ENCODE measurements around the gene GCHFR.

GCHFR gene

GRCh38 chr15:40755812-40756208 is 8.1 kb upstream of the GCHFR start:
- DNase-seq, result peak; percentile 65

- DNase-seq, result peak; percentile 51
Observed at GRCh38 chr15:40756938-40757337, 6.9 kb upstream of the GCHFR start.

- no peak for DNase-seq
Observed at GRCh38 chr15:40759961-40760360, 3.9 kb upstream of the GCHFR start.

- DNase-seq, result peak; percentile 69
Observed at GRCh38 chr15:40762919-40763800, 708 bp upstream of the GCHFR start.

GRCh38 chr15:40764629-40765103 is 798 bp downstream of the GCHFR start:
- peak; percentile 74 for DNase-seq

- DNase-seq, result no peak
Observed at GRCh38 chr15:40766194-40766815, 2.4 kb downstream of the GCHFR start.

DNA sequence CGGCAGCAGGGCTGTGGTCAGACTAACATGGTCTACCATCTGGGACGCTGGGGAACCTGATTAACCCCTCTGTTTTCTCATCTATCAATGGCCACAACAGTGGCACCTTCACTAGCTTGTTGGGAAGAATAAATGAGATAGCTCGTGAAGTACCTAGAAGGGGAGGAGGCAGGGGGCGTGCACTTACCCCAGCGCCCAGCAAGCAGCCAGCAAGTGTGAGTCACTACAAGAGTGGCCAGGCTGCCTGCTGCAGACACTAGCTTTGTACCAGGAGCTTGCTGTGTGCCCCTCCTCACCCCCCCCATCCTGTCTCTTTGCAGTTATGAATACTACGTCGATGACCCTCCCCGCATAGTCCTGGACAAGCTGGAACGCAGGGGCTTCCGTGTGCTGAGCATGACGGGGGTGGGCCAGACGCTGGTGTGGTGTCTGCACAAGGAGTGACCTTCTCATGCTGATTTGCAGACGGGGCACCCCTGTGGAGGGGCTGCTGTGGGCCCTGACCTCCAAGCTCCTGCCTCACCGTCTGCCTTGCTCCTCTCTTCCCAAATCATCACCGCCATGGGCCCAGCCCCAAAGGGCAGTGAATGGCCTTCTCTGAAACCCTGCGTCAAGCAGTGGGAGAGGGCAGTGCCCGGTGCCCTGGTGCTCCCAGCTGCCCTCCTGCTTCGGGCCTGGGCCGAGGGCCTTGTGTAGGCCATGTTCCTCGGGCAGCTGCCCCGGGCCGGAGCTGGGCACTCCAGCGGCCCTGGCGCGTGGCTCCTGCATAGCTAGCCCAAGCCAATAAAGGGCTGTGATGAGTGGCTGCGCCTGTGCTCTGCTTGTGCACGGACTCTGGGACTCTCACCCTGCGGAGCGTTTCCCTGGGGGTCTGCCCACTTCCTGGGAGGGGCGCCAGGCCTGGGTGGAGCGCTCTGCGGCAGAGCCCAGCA is 3.3 kb downstream of the GCHFR start:
- no peak for DNase-seq

GRCh38 chr15:40767838-40768500 is 4.1 kb downstream of the GCHFR start:
- DNase-seq, result no peak

- DNase-seq, result no peak
Observed at GRCh38 chr15:40768521-40769273, 4.8 kb downstream of the GCHFR start.

GRCh38 chr15:40769274-40770146 is 5.6 kb downstream of the GCHFR start, which contains the start of gene C15orf62:
TSS of gene C15orf62 (plus strand) at chr15:40769980. CDS start at chr15:40770496, 516 bp downstream.
- no peak for DNase-seq

DNA sequence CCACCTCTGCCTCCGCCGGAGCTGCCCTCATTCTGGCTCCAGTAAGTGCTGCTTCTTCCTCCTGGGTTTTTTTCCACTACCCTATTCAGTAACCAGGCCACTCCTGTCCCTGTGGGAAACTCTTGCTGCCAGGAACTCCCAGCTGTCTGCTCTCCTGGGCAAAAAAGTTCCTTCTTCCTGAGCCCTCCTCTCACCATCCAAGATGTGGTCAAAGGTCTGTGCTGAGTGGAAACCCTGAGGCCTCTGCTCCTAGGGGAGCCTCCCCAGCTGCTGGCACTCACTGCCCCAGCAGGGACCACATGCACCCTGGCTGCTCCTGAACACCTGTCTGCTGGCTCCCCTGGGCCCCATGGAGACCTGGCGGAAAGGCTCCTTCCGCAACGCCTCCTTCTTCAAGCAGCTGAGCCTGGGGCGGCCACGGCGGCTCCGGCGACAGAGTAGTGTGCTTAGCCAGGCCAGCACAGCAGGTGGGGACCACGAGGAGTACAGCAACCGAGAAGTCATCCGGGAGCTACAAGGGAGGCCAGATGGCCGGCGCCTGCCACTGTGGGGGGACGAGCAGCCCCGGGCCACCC is 6.4 kb downstream of the GCHFR start:
- DNase-seq, result no peak

DNA sequence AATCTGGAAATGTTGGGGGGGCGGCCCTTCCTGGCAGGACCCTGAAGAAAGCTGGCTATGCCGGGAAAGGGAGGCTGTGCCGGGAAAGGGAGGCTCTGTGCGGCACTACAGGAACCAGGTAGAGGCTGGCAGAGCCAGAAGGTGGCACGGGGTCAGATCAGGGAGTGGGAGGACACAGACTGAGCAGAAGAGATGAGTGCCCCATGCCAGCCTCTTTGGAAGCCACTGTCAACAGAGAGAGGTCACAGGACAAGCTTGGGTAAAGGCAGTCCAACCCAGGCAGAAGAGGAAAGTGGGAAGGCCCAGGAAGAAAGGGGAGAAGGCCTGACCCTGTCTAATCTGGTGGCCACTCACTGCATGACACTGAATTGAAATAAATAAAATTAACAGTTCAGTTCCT is 7.4 kb downstream of the GCHFR start:
- DNase-seq, result no peak

GRCh38 chr15:40772014-40772413 is 8.1 kb downstream of the GCHFR start:
- no peak for DNase-seq

DNA sequence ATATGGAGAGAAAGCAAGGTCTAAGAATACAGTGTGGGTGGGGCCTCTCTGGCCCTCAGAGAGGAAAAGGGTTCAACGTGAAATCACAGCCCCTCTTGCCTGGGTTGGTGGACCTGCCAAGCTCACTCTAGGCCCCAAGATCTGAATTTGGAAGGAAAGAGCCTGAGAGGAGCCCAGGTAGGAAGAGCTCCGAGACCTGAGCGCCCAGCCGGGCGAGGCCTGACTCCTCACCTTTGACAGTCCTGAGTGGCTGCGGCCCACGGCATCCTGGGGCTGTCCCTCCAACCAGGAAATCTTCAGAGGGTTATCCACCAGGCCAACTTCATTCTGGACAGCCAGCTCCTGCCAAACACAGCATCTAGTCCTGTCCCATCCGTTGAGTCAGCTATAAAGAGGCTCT is 9.6 kb downstream of the GCHFR start:
- no peak for DNase-seq

DNA sequence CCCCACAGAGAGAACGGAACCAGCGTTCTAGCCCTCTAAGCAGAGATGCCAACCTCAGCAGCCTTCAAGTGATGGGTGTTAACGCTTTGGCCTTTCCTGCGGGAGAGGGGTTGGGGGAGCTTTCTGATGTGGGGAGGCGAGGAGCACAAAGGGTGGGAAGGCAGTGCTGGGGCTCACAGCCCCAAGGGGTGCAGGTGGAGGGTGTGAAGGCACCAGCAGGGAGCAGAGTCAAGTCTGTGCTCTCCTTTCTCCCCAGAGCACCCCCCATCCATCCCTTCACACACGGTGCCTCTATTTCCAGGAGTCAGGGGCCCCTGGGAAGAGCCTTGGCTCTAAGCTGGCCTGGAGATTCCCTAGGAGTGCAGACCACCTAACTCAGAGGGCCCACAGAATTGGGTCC is 10.0 kb downstream of the GCHFR start:
- no peak for DNase-seq

- no peak for DNase-seq
Observed at GRCh38 chr15:40775007-40775406, 11.1 kb downstream of the GCHFR start.

- no peak for DNase-seq
Observed at GRCh38 chr15:40775740-40776536, 12.1 kb downstream of the GCHFR start.

GRCh38 chr15:40776537-40777141 is 12.8 kb downstream of the GCHFR start:
- DNase-seq, result no peak
